A172 (cell line): ENCODE measurements around the gene ADORA3. TPM values are rescaled to one million over a fixed set of nuclear protein-coding genes. Genes with fewer than 3 reads are reported as not detected.

Experiments
- DNase-seq: peaks from one replicate; pipeline ENCODE4 v3.0.0-alpha.2; 2015; ENCODE audit warnings: low spot score
- total RNA-seq: library from RNA; depleted of rRNA; stranded (reverse); fragments of >200 nt; shearing (Covaris generic); gene quantifications from 2 replicates; pipeline ENCODE4 v1.2.3, GENCODE V29; 2014

ADORA3 gene
- total RNA-seq, 1 experiment from 2014 or later: not detected

DNA sequence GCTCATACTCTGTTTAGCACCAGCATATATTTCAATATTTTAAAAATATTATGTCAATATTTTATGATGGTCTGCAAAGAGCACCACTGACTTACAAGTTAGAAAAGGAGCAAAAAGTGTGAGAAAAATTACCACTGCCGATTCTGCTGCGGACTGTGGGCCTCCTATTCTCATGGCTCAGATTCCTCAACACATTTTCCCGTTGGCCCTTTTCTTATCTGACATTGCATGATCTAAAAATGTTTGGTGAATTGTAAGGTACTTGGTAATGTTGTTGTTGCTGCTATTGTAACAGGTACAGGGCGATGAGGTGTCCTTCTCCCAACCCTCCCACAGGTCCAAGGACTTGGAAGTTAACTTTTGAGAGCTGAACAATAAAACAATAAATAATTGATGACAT is 28.9 kb downstream of the ADORA3 start:
- no peak for DNase-seq

DNA sequence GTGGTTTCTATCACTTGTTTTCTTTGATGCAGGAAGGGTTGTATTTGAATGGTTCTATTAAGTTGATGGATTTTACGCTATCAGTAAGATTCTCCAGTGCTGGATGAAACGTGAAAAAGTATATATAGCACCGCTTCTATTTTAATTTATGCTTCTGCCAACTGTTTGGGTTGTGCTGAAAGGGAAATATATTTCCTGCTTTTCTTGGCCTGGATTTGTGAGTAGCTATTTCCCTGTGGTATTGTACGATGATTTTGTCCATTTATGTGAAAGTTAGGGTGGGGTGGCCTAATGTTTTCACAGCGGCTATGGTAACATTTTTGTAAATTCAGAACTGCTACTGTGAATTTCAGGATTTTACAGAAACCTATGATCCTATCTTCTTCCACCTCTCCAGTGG is 29.3 kb downstream of the ADORA3 start:
- no peak for DNase-seq

- no peak for DNase-seq
These were observed 31.9 kb downstream of the ADORA3 start for GRCh38 chr1:111471538-111471937.

DNA sequence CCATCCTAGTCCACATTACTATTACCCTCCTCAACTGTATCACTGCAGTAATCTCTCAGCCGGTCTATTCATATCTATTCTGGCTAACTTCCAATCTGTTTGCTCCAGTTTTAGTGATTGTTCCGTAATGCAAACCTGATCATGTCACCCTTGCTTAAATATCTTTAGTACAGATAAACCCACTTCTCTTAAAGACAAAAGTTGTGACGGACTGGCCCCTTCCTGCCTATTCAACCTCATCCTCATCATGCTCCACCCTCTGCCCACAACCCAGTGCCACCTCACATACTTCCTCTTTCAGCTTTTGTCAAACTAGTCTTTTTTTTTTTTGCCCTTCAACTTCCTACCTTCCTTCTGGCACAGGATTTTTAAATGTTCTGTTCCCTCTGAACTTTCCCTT is 32.4 kb downstream of the ADORA3 start:
- no peak for DNase-seq

DNA sequence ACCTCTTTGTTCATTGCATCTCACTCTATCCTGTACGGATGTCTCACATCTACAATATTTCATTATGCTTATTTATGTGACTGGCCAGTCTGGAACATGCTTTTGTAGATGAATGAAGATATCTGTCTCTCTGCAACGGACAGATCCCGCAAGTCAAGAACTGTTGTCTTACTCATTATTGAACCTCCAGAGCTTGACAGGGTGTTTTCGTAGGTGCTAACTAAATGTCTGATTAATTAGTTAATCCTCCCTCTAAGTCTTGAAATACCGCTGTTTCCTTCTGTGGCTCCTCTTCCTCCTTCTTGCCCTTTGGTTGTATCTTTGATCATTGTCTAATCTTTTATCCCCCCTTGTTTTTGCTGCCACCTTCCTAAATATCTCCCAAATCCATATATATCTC is 32.8 kb downstream of the ADORA3 start:
- DNase-seq: no peak

GRCh38 chr1:111469539-111469938 is 33.9 kb downstream of the ADORA3 start:
- DNase-seq: no peak

DNA sequence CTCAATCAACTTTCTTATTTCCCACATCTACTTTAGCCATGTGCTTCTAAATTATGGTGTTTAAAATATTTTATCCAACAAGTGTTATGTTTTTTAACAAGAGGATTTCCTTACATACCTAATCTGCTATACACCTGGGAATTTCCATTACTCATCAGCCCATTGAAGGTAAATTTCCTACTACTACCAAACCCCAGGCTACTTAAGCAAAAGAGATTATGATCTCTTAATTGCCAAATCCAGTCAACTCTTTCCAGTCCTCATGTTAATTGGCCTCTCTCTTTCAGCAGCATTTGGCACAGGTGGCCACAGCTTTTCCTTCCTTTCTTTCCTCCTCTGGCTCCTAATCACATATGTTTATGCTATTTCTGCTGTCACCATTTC is 34.7 kb downstream of the ADORA3 start:
- no peak for DNase-seq

GRCh38 chr1:111467865-111468716 is 35.3 kb downstream of the ADORA3 start:
- DNase-seq: no peak

GRCh38 chr1:111466480-111466879 is 37.0 kb downstream of the ADORA3 start:
- no peak for DNase-seq

- no peak for DNase-seq
These were observed 37.7 kb downstream of the ADORA3 start for GRCh38 chr1:111465754-111466153.

GRCh38 chr1:111463029-111463683 is 40.3 kb downstream of the ADORA3 start:
- peak; percentile 78 for DNase-seq

DNA sequence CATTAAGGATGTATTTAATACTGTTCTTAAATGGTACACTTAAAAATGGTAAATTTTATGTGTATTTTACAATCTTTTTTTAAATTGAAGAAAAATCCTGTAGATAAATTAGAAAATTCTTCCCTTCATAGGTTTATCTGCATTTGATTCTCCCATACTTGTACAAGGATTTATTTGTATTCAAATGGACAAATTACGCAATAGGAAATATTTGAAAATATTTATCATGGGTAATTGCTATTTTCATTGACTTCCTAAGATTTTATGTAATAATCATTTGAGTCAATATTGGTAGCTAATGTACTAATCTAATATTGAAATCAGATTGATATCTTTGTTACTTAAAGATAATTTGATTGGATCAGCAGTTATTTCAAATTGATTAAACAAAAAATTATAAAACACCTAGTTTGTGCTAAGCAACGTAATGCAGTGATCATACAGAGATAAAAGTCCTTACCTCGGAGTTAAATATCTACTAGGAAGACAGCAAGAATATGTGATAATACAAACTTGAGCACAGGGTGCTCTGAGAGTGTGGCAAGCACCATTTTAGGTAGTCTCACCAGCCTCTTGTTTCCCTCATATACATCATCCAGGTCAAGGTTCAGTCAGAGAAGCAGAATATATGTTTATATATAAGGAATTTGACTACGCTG is 40.9 kb downstream of the ADORA3 start:
- no peak for DNase-seq

- DNase-seq: no peak
These were observed 41.7 kb downstream of the ADORA3 start for GRCh38 chr1:111461765-111462164.

GRCh38 chr1:111455642-111456031 is 47.8 kb downstream of the ADORA3 start:
- no peak for DNase-seq

DNA sequence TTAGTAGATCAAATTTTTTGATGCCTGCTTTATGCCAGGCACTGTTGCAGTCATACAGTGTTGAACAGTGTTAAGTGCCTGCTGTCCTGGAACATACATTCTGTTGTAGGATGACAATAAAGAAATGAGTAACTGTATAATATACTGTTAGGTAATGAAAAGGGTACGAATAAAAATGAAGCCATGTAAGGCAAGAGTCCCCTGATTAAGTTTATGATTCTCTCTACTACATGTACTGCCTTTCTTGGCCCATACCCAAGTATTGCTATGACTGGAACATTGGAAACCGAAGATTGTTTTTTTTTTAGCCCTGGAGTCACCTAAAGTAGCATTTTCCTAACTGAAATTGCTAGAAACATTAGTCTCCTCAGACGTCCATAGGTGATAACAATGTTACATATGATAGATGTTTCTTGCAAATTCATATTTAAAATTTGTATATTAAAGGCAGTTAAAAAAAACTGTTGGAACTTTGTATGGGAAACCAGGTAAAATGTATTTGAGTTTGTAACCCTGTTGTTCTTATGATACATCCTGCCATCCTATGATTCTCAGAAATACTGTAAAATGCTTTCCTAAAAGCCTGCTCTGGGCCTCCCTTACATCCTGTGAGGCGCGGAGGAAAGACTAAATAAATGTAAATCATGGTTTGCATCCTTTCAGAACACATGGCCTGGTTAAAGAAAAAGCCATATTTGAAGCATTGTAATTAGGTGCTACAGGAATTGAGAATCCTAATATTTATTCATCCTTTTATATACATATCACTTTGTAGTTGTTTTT is 48.4 kb downstream of the ADORA3 start:
- DNase-seq: no peak

GRCh38 chr1:111453706-111454105 is 49.7 kb downstream of the ADORA3 start:
- no peak for DNase-seq

DNA sequence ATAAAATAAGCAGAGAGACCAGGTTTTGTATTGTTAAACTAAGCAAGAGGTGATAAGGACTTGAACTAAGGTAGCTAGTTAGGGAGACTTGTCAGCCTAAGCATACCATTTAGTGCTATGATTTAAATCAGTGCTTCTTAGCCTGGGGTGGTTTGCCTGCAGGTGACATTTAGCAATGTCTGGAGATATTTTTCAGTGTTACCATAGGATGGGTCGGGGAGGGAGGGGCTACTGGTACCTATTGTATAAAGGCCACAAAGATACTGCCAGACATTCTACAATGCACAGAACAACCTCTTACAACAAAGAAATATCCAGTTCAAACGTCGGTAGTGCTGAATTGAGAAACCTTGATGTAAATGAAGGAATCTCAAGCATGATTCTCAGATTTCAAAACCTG is 50.9 kb downstream of the ADORA3 start:
- no peak for DNase-seq

- no peak for DNase-seq
These were observed 53.2 kb downstream of the ADORA3 start for GRCh38 chr1:111450185-111450584.

GRCh38 chr1:111449703-111450017 is 53.8 kb downstream of the ADORA3 start:
- DNase-seq: no peak
